ENCODE measurements around the gene TIAM2.

DNA sequence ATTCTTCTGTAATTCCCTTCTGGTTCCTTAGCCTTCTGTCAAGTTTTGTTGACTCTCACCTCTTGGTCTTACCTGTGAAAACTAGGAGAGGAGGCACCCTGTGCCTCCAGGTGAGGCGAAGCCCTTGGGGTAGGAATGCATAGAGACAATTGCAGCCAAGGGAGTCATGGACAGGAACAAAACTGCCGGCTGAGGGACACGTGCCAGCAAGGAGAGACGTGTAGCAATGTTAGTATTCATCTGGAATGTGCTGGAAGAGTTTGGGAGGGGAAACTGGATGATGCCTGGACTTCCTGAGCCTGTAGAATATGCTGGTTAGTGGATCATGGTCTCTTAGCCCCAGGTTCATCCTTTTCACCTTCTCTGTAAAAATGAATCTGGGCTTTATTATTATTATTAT, 3.9 kb upstream of the TIAM2 start:
- TF ChIP-seq, protein P1, sequence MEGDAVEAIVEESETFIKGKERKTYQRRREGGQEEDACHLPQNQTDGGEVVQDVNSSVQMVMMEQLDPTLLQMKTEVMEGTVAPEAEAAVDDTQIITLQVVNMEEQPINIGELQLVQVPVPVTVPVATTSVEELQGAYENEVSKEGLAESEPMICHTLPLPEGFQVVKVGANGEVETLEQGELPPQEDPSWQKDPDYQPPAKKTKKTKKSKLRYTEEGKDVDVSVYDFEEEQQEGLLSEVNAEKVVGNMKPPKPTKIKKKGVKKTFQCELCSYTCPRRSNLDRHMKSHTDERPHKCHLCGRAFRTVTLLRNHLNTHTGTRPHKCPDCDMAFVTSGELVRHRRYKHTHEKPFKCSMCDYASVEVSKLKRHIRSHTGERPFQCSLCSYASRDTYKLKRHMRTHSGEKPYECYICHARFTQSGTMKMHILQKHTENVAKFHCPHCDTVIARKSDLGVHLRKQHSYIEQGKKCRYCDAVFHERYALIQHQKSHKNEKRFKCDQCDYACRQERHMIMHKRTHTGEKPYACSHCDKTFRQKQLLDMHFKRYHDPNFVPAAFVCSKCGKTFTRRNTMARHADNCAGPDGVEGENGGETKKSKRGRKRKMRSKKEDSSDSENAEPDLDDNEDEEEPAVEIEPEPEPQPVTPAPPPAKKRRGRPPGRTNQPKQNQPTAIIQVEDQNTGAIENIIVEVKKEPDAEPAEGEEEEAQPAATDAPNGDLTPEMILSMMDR (IDR thresholded peaks at IDR 0.05; ENCODE audit: insufficient read depth, low read length), result no peak
- TF ChIP-seq, protein P2, sequence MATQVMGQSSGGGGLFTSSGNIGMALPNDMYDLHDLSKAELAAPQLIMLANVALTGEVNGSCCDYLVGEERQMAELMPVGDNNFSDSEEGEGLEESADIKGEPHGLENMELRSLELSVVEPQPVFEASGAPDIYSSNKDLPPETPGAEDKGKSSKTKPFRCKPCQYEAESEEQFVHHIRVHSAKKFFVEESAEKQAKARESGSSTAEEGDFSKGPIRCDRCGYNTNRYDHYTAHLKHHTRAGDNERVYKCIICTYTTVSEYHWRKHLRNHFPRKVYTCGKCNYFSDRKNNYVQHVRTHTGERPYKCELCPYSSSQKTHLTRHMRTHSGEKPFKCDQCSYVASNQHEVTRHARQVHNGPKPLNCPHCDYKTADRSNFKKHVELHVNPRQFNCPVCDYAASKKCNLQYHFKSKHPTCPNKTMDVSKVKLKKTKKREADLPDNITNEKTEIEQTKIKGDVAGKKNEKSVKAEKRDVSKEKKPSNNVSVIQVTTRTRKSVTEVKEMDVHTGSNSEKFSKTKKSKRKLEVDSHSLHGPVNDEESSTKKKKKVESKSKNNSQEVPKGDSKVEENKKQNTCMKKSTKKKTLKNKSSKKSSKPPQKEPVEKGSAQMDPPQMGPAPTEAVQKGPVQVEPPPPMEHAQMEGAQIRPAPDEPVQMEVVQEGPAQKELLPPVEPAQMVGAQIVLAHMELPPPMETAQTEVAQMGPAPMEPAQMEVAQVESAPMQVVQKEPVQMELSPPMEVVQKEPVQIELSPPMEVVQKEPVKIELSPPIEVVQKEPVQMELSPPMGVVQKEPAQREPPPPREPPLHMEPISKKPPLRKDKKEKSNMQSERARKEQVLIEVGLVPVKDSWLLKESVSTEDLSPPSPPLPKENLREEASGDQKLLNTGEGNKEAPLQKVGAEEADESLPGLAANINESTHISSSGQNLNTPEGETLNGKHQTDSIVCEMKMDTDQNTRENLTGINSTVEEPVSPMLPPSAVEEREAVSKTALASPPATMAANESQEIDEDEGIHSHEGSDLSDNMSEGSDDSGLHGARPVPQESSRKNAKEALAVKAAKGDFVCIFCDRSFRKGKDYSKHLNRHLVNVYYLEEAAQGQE (IDR thresholded peaks at IDR 0.05; ENCODE audit: insufficient replicate concordance, low read depth), result no peak
- TF ChIP-seq GABPA (IDR thresholded peaks at IDR 0.05; ENCODE audit: low read depth) (no peak), POLR2AphosphoS5 (IDR thresholded peaks at IDR 0.05; ENCODE audit: low read depth) (no peak)
